Measurements from ENCODE around the gene SLC13A2. TPM values are rescaled to one million over a fixed set of nuclear protein-coding genes. Genes with fewer than 3 reads are reported as not detected.

SLC13A2 gene
- total RNA-seq = not detected in 2 replicates

GRCh38 chr17:28473542-28473941 is at the start of gene SLC13A2:
SLC13A2 (plus strand) TSS chr17:28473644; CDS start chr17:28473713, 69 bp downstream.

DNA sequence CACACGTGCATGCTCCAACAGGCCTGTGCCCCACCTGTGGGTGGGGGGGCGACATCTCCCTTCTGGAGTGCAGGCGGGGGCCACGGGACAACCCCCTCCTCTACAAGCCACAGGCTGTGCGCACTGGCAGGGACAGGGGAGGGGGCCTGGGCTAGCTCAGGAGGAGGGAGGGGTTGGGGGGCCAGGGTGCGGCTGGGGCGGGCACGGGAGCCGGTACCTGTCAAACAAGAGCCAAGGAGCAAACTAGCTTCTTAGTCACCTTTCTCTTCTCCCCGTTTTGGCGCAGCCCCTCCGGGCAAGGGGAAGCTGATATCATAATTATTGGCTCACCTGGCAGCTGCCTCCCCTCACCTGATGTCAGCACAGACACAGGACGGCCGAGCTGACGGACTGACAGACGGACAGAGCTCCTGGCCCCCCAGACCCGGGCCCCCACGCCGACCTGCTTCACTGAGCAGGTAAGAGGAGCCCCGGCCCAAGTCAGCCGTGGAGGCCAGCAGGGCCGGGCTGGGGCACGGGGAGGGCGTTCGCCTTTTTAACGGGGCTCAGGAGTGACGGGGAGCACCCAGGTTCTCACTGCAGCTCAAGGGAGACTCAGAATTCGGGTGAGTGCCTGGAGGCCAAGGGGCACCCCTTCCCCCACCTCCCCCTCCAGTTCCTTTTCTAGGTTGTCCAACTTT is 32.7 kb downstream of the SLC13A2 start, which contains the start of gene FOXN1:
TSS of gene FOXN1 (plus strand) at position 363 of the 680 bp plus-strand sequence. CDS start 17,622 bp downstream, outside the sequence.

Other genes with a start within 250 kb of the SLC13A2 start
- 17.2 and 22.9 TPM in 2 replicates for gene TMEM97, start 154.4 kb upstream of the SLC13A2 start, total RNA-seq
- 17.8 and 29.9 TPM in 2 replicates for gene IFT20, start 138.2 kb upstream of the SLC13A2 start, total RNA-seq
- 34.6 and 49.8 TPM in 2 replicates for gene TNFAIP1, start 137.9 kb upstream of the SLC13A2 start, total RNA-seq
- gene POLDIP2, start 116.1 kb upstream of the SLC13A2 start, total RNA-seq = 89.2 and 96.0 TPM in 2 replicates
- not detected in 2 replicates for gene SEBOX, start 108.4 kb upstream of the SLC13A2 start, total RNA-seq
- gene VTN, start 103.3 kb upstream of the SLC13A2 start, total RNA-seq = not detected in 2 replicates
- gene SARM1, start 102.0 kb upstream of the SLC13A2 start, total RNA-seq = 0.14 and 0.21 TPM in 2 replicates
- gene SLC46A1, start 67.4 kb upstream of the SLC13A2 start, total RNA-seq = 2.6 and 4.8 TPM in 2 replicates
- gene FOXN1, start 32.7 kb downstream of the SLC13A2 start, total RNA-seq = 2.7 and 11.1 TPM in 2 replicates
- 34.1 and 51.9 TPM in 2 replicates for gene UNC119, start 79.0 kb downstream of the SLC13A2 start, total RNA-seq
- 55.8 and 60.0 TPM in 2 replicates for gene PIGS, start 97.9 kb downstream of the SLC13A2 start, total RNA-seq
- gene ALDOC, start 103.3 kb downstream of the SLC13A2 start, total RNA-seq = 109 and 131 TPM in 2 replicates
- 36.9 and 44.5 TPM in 2 replicates for gene SPAG5, start 125.4 kb downstream of the SLC13A2 start, total RNA-seq
- 0.84 and 4.4 TPM in 2 replicates for gene RSKR, start 140.5 kb downstream of the SLC13A2 start, total RNA-seq
- gene BLTP2, start 171.5 kb downstream of the SLC13A2 start, total RNA-seq = 104 and 127 TPM in 2 replicates
- 35.0 and 44.7 TPM in 2 replicates for gene SDF2, start 188.3 kb downstream of the SLC13A2 start, total RNA-seq
- gene SUPT6H, start 188.6 kb downstream of the SLC13A2 start, total RNA-seq = 18.6 and 27.9 TPM in 2 replicates
- gene PROCA1, start 238.2 kb downstream of the SLC13A2 start, total RNA-seq = 0.21 and 2.6 TPM in 2 replicates
- gene RAB34, start 244.2 kb downstream of the SLC13A2 start, total RNA-seq = 214 and 300 TPM in 2 replicates
- gene RPL23A, start 246.3 kb downstream of the SLC13A2 start, total RNA-seq = 645 and 883 TPM in 2 replicates